HG02763 (cell line): ENCODE measurements around the gene PCNX3.

Source experiments
- ATAC-seq: cut with Tn5 transposase; IDR thresholded peaks from one replicate; pipeline ENCODE4 v1.9.1; 2021; ENCODE audit warnings: mild to moderate bottlenecking, moderate library complexity; ENCODE audit not compliant: unreplicated experiment

The PCNX3 gene

DNA sequence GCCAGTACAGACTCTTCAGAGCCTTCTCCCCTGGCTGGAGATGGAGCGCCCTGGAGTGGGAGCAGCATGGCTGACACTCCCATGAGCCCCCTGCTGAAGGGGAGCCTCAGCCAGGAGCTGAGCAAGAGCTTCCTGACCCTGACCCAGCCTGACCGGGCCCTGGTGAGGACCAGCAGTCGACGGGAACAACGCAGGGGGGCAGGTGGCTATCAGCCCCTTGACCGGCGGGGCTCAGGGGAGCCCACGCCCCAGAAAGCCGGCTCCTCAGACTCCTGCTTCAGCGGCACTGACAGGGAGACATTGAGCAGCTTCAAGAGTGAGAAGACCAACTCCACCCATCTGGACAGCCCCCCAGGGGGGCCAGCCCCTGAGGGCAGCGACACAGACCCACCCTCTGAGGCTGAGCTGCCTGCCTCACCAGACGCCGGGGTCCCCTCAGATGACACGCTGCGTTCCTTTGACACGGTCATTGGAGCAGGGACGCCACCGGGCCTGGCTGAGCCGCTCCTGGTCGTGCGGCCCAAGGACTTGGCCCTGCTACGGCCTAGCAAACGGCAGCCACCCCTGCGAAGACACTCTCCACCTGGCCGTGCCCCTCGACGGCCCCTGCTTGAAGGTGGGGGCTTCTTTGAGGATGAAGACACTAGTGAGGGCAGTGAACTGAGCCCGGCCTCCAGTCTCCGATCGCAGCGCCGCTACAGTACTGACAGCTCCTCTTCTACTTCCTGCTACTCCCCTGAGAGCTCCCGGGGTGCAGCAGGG is 2.6 kb downstream of the PCNX3 start:
- ATAC-seq: no peak

DNA sequence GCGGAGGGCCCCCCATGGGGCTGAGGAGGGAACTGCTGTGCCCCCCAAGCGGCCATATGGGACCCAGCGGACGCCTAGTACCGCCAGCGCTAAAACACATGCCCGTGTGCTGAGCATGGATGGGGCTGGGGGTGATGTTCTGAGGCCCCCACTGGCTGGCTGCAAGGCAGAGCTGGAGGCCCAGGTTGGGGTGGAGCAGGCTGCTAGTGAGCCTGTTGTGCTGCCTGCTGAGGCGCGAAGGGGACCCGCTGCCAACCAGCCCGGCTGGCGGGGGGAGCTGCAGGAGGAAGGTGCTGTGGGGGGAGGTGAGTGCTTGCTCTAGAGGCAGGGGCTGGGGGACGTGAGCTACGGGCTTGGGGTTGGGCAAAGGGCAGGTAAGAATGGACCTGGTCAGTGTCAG is 3.2 kb downstream of the PCNX3 start:
- no peak for ATAC-seq

DNA sequence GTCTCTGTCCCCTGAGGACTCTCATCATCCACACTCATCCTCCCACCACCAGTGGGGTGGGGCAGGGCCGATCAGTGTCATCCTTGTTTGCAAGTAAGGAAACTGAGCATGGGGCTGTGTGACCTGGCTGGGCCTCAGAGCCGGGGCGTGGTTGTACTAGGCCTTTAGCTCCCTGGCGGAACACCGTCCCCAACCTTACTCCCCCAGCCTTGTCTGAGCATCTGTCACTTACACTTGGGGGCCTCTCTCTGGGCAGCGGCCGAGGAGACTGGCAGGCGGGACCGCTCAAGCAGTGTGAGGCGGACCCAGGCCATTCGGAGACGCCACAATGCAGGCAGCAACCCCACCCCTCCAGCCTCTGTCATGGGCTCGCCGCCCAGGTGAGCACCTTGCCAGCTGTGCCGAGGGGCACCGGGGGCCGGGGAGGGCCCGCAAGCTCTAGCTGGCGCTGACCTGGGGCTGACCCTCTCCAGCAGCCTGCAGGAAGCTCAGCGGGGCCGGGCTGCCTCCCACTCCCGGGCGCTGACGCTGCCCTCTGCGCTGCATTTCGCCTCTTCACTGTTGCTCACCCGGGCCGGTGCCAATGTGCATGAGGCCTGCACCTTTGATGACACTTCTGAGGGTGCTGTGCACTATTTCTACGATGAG is 3.8 kb downstream of the PCNX3 start:
- no peak for ATAC-seq

DNA sequence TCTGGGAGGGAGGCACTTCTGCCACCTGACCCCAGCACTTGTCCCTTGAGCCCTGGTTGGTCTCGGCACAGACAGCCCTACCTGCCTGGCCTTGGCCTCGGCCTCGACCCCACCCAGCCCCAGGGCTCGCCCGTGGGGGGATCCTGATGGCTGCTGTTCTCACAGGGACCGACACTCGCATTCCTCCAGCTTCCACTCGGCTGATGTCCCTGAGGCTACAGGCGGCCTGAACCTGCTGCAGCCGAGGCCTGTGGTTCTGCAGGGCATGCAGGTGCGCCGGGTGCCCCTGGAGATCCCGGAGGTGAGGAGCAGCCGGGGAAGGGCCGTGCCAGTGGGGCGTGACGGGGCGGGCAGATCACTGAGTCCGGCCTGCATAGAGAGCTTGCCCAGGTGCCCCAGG is 5.1 kb downstream of the PCNX3 start:
- ATAC-seq: no peak

GRCh38 chr11:65621460-65621859 is 5.9 kb downstream of the PCNX3 start:
- no peak for ATAC-seq

DNA sequence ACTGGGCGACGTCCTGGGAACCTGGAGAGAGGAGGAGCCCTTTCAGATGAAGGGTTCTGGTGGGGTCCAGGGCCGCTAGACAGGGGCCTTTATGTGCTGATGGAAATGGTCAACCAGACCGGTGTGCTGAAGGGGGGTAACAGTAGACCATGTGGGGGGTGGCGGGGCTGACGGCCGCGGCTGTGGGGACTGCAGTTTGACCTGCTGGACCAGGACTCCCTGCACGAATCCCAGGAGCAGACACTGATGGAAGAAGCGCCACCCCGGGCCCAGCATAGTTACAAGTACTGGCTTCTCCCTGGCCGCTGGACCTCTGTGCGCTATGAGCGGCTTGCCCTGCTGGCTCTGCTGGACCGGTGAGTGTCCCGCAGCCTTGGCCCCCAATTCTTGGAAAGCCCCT is 6.4 kb downstream of the PCNX3 start:
- ATAC-seq: no peak

GRCh38 chr11:65623177-65623576 is 7.6 kb downstream of the PCNX3 start:
- no peak for ATAC-seq

GRCh38 chr11:65623852-65624616 is 8.5 kb downstream of the PCNX3 start:
- no peak for ATAC-seq

DNA sequence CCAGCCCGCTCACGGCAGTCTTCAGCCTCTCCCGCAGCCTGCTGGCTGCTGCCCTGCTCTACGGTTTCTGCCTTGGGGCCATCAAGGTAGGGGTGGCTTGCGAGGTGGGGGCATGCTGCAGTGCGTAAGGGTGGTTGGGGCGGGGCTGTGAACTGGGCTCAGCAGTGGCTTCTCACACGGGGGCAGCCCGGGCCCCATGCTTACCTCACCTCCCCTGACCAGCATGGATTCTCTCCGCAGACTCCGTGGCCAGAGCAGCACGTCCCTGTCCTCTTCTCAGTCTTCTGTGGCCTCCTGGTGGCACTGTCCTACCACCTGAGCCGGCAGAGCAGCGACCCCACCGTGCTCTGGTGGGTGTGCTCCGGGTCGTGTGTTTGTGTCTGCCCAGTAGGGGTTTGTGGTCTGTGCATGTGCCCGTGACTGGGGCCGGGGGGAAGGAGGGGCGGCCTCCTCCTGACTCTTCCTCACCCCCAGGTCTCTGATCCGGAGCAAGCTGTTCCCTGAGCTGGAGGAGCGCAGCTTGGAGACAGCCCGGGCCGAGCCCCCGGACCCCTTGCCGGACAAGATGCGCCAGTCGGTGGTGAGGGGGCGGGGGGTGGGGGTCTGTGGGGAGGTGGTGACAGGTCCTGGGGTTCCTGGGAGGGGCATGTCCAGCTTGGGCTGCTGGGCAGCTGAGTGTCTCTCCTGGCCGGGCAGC is 9.5 kb downstream of the PCNX3 start:
- ATAC-seq: no peak

GRCh38 chr11:65625628-65626342 is 10.2 kb downstream of the PCNX3 start:
- ATAC-seq: no peak

DNA sequence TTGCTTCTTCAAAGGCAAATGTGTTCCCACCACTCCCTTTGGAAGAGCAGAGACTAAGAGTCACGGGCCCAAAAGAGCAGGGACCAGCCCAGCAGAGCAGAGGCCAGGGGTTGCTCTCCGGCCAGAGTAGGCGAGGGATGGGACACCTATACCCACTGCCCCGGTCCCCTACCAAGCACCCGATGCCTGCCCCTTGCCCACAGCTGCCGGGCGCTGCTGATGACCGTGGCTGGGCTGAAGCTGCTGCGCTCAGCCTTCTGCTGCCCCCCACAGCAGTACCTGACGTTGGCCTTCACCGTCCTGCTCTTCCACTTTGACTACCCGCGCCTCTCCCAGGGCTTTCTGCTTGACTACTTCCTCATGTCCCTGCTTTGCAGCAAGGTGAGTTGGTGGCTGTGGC is 11.6 kb downstream of the PCNX3 start:
- ATAC-seq: no peak

- no peak for ATAC-seq
These were observed 14.0 kb downstream of the PCNX3 start for GRCh38 chr11:65629579-65629978.

GRCh38 chr11:65630215-65630614 is 14.6 kb downstream of the PCNX3 start:
- ATAC-seq: no peak

GRCh38 chr11:65633390-65634108 is 18.0 kb downstream of the PCNX3 start:
- ATAC-seq: no peak

DNA sequence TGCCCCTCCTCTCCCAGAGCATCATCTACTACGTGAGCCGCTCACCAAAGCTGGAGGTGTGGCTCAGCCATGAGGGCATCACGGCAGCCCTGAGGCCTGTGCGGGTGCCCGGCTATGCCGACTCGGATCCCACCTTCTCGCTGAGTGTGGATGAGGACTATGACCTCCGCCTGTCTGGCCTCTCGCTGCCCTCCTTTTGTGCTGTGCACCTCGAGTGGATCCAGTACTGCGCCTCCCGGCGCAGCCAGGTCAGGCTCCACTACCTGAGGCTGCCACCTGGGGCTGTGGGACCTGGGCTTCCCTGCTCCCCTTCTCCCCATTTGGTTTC is 18.5 kb downstream of the PCNX3 start:
- no peak for ATAC-seq

DNA sequence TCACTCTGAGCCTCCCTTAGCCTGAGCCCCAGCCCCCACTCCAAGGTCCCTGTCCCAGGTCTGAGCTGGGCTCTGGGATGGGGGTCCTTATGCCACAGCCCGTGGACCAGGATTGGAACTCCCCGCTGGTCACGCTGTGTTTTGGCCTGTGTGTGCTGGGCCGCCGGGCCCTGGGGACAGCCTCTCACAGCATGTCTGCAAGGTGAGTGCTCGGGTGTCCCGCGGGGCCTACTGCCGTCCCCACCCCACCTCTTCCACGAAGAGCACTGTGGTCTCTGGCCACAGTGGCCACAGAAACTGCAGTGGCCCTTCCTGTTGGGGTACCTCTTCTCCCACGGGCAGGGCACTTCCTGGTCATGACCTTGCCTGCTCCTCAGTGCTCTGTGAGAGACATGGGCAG is 18.9 kb downstream of the PCNX3 start:
- ATAC-seq: no peak

GRCh38 chr11:65634905-65635731 is 19.5 kb downstream of the PCNX3 start:
- ATAC-seq: no peak

- ATAC-seq: no peak
These were observed 20.8 kb downstream of the PCNX3 start for GRCh38 chr11:65636108-65637031.
